Embryonic facial prominence (tissue), 1 donor: ENCODE data around the gene USP10.

Experiments
- DNase-seq: peaks from one replicate; pipeline ENCODE4 v3.0.0-alpha.2; 2016; ENCODE audit errors: extremely low spot score

The USP10 gene

DNA sequence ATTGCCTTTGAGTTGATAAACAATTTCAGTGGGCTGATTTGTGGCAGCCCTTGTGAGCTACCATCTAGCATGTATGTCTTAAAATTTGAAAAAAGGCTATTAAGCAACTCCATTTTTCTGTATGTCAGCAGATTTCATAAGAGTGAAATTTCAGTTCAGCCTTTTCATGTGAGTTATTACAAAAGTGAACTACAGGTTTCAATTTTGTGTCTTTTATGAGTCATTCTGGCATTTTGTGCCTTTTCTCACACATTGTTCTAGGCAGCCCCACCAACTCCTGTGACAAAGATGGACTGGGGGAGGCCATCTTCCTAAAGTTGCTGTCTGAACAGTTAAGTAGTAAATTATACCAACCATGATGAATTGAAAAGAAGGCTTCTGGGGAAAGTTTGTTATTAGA is 52.1 kb downstream of the USP10 start:
- no peak for DNase-seq

GRCh38 chr16:84752600-84752999 is 52.8 kb downstream of the USP10 start:
- no peak for DNase-seq

DNA sequence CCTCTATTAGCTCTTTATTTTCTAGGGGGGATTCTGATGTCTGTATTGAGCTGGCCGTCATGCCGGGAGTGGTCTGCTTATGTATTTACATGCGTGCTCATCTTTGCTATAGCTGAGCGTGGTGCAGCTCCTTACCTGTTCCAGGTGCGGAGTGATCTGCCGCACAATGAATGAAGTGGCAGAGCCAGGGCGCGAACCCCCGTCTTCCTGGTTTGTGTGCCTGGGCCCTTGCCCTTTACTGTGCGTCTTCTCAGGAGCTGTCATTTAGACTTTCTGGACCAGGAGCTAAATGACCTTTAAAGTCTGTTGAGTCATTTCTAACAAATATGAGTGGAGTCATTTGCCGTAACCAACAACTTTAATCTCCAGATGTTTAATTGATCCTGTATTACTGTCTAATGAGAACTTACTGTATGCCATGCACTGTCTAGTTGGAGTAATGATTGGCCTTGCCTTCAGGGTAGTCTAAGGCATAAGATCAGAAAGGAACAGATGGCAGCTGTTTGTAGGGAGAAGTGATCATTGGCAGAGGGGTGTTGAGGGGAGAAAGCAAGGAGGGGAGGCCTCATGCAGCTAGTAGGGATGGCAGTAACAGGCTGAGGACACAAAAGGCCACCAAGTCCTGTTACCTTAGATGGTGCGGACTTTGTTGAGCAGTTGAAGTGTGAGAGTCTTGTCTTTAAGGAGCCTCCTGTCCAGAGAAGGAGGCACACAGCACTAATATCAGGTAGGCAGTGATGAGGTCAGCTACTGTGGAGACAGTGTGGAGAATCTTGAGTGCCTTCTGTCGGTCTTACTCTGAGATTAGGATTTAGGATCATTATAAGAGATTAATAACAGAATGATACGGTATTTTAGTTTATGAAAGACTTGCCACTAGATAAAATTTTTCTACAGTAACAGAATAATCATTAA is 53.9 kb downstream of the USP10 start:
- DNase-seq, result no peak

DNA sequence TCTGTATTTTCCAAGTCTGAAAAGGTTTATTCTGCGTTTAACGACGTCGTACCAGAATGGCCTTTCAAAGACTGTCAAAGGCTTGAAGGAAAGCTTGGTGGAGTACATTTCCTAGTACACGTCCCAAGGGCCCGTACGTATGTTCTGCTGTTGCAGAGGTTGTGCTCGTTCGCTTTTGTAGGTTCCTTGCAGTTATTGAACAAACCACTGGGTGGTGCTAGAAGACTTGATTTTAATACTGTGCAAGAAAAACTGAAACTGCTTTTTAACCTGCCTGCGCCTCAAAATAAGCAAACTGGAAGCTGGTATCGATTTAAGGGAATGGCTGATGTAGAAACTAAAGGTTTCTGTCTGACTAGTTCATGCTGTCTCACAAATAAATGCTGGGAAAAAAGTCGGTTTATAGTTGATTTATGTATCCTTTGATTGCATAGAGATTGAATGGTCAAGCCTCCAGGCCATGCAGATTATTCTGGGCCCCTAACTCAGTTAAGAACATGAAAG is 54.6 kb downstream of the USP10 start:
- peak; percentile 88 for DNase-seq

GRCh38 chr16:84754956-84755672 is 55.3 kb downstream of the USP10 start:
- DNase-seq, result no peak

- DNase-seq, result no peak
Observed at GRCh38 chr16:84756830-84757229, 57.0 kb downstream of the USP10 start.

DNA sequence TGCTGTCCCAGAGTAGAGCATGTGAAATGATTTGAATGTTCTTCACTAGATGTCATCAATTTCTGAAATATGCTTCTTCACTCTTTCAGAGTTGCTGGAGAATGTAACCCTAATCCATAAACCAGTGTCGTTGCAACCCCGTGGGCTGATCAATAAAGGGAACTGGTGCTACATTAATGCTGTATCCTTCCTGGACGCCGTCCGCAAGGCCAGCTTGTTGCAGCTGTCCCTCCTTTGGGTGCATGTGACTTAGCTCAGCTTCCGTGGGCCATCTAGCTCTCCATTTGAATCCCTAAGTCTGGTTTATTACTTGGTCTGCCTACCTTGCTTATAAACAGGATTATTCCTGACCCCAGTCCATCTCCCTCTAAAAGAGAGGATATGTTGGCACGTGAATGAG is 58.8 kb downstream of the USP10 start:
- DNase-seq, result no peak

- no peak for DNase-seq
Observed at GRCh38 chr16:84759061-84759460, 59.3 kb downstream of the USP10 start.

- no peak for DNase-seq
Observed at GRCh38 chr16:84759906-84760305, 60.1 kb downstream of the USP10 start.

DNA sequence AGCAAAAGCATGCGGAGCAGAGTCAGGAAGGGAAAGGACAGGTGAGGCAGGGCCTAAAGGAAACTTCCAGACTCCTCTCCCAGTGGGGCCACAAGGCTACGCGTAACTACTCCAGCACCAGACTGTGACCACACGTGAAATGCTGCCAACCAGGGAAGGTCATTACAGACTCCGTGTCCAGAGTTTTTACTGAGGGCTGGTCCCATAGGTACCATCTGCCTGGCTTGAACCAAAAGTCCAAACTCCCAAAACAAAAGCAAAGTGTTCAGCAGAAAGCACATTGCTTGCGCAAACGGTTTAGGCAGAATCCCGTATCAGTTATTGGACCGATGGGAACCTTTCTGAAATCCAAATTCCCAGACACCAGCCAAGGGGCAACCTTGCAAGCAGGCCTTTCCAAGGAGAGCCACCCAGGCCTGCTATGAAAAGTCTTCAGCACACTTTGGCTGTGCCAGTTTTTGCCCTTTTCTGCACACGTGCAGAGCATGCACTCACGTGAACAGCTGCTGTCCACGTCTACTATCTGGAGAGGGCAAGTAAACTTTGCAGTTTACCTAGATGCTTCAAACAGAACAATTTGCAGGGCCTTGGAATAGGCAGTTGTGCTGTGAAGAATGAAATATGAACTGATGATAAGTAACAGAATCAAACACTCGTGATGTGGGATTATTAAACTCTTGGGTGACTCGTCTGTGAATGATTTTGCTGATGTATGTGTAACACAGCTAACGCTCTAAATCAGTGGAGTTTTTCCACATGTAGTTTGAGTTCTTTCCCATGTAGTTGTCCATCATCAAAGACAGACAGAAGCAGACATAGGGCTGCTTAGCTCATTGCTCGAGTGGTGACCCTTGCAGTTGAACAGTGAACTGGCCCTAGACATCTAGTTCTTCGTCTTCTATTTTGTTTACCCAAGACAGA is 61.9 kb downstream of the USP10 start:
- DNase-seq, result no peak

DNA sequence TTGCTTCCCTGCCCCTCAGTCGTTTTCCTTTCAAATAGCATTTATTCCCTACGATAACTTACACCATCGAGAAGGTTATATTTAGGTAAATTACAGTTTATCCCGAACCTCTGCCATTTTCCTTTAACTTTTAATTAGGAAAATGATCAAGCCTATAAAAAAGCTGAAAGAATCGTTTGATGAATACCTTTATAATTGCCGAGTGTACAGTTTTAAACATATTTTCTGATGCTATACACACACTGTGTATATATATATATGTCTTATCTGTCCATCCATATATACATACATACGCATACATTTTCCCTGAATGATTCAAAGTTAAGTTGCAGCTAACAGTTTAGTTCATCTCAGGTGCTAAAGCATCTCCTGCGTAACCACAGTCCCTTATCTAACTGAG is 63.4 kb downstream of the USP10 start:
- no peak for DNase-seq

- no peak for DNase-seq
Observed at GRCh38 chr16:84763629-84764028, 63.8 kb downstream of the USP10 start.

- no peak for DNase-seq
Observed at GRCh38 chr16:84764970-84765369, 65.2 kb downstream of the USP10 start.

- DNase-seq, result no peak
Observed at GRCh38 chr16:84765616-84766580, 66.1 kb downstream of the USP10 start.

- no peak for DNase-seq
Observed at GRCh38 chr16:84766978-84767773, 67.4 kb downstream of the USP10 start.

DNA sequence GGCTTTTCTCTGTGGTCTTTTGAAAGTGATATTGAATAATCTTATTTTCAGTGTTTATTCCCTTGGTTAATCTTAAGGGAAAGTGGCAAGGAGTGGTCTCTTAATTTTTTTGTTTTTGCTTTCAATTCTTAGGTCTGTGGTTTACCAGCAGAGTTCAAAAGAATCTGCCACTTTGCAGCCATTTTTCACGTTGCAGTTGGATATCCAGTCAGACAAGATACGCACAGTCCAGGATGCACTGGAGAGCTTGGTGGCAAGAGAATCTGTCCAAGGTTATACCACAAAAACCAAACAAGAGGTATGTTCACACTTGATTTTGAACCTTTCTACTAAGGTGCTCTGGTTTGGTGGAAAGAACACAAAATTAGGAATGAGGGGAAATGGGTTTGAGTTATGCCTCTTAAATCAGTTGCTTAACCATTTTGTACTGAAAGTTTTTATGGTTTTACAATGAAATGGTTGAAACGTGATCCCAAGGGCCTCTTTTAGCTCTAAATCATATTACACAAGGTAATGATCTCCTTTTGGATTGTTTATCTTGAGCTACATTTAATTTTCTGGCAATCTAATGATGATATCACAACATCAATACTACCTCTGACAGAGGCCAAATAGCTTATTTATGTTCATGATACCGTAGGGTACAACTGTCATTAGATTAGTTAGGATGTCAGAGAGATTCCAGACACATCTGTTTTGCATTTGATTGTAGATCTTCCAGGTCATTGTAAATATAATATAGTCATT is 68.4 kb downstream of the USP10 start:
- no peak for DNase-seq

DNA sequence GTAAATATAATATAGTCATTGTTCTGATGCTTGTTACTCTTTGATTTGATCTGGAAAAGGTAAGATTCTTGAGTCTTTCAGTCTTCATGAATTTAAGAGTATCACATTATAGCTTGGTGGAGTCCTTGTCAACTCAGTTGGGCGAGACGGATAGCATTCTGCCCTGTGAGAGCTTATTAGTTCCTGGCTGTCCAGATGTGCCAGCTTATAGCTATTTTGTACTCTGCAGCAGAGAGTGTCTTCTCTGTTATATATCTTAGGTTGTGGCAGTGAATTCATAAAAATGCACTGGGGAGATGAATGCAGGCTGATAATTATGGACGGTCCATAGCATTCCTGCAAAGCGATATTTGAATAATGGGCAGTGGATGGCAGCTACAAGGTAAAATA is 69.0 kb downstream of the USP10 start:
- DNase-seq, result no peak

- DNase-seq, result no peak
Observed at GRCh38 chr16:84769416-84769815, 69.6 kb downstream of the USP10 start.

- DNase-seq, result no peak
Observed at GRCh38 chr16:84773312-84773711, 73.5 kb downstream of the USP10 start.
